GM12878 (cell line): ENCODE data around the gene ERCC4. TPM values are rescaled to one million over a fixed set of nuclear protein-coding genes. Genes with fewer than 3 reads are reported as not detected.

ENCODE experiments used
- ATAC-seq: fragments of 200-7000 bp; cut with Tn5 transposase; 3 replicates; pipeline ENCODE4 v1.9.1; 2020; ENCODE audit warnings: mild to moderate bottlenecking, moderate library complexity
- BruUV-seq: library from RNA; stranded (reverse); fragments of 400-500 nt; replicated peaks from 2 replicates; lab custom pipeline; 2021; lab: Mats Ljungman, UMichigan
- CTCF ChIA-PET: fragments of 300-600 bp; sonication (Branson Sonifier 250); formaldehyde crosslinking; extraction: SDS; loops from one replicate; lab custom pipeline; 2021; ENCODE audit warnings: inconsistent platforms; lab: Yijun Ruan, JAX
- POLR2A ChIA-PET: fragments of 350-600 bp; formaldehyde crosslinking; extraction: SDS; loops from one replicate; lab custom pipeline; 2021; ENCODE audit warnings: inconsistent platforms; lab: Charles Lee
- RAD21 ChIA-PET: fragments of 300-600 bp; sonication (Branson Sonifier 250); formaldehyde crosslinking; loops from one replicate; lab custom pipeline; 2023; ENCODE audit warnings: antibody characterized with exemption; ENCODE audit not compliant: unreplicated experiment; lab: Charles Lee
- SMC1A ChIA-PET: fragments of 300-600 bp; sonication (Branson Sonifier 250); formaldehyde crosslinking; loops from one replicate; lab custom pipeline; 2023; ENCODE audit not compliant: unreplicated experiment, uncharacterized antibody; lab: Charles Lee
- DNase-seq: peaks from one replicate; pipeline ENCODE4 v3.0.0-alpha.2; 2011; ENCODE audit warnings: low read depth, low spot score
- FAIRE-seq: peaks from 3 replicates; lab custom pipeline; 2011; peaks lifted over from hg19 to GRCh38; lab: Jason Lieb, UNC
- H2AFZ ChIP-seq: 2 replicates; pipeline ENCODE4 v1.6.0; 2011; ENCODE audit warnings: low read depth, low read length, control low read depth; ENCODE audit not compliant: control insufficient read depth
- H3K27ac ChIP-seq: 2 replicates; pipeline ENCODE4 v1.5.1; 2011; ENCODE audit warnings: control low read depth; ENCODE audit not compliant: control insufficient read depth, insufficient read depth
- H3K27me3 ChIP-seq, 2 experiments: replicated peaks in 1 of 2; 2 replicates each; pipeline versions ENCODE4 v1.6.0 to v1.6.1; 2011; ENCODE audit warnings: low read length in 1 of 2; ENCODE audit not compliant: control insufficient read depth in 2 of 2, insufficient read depth in 2 of 2
- H3K36me3 ChIP-seq, 2 experiments: 2 replicates each; pipeline ENCODE4 v1.5.1; 2011; ENCODE audit warnings: low read length in 1 of 2; ENCODE audit not compliant: control insufficient read depth in 2 of 2, insufficient read depth in 2 of 2
- H3K4me1 ChIP-seq: 2 replicates; pipeline ENCODE4 v1.6.1; 2011; ENCODE audit warnings: mild to moderate bottlenecking, low read length, moderate library complexity, mixed read lengths; ENCODE audit not compliant: control insufficient read depth, insufficient read depth
- H3K4me2 ChIP-seq: 2 replicates; pipeline ENCODE4 v1.6.0; 2011; ENCODE audit warnings: control low read depth; ENCODE audit not compliant: control insufficient read depth, insufficient read depth
- H3K4me3 ChIP-seq: fragments of 200-600 bp; sonication (generic); 2 replicates; pipeline ENCODE4 v1.5.1; 2016
- H3K79me2 ChIP-seq: 2 replicates; pipeline ENCODE4 v1.6.0; 2011; ENCODE audit warnings: low read length; ENCODE audit not compliant: control insufficient read depth, insufficient read depth
- H3K9ac ChIP-seq: 2 replicates; pipeline ENCODE4 v1.8.0; 2011; ENCODE audit warnings: low read length, control low read depth, mixed read lengths; ENCODE audit not compliant: control insufficient read depth, insufficient read depth
- H3K9me3 ChIP-seq: replicated peaks from 3 replicates; pipeline ENCODE4 v1.5.1; 2011; ENCODE audit warnings: mild to moderate bottlenecking, low read length; ENCODE audit not compliant: control insufficient read depth, insufficient read depth
- H4K20me1 ChIP-seq: 2 replicates; pipeline ENCODE4 v1.6.0; 2011; ENCODE audit not compliant: control insufficient read depth, insufficient read depth
- CTCF ChIP-seq, 3 experiments: IDR thresholded peaks in 2 of 3; conservative IDR thresholded peaks in 1 of 3; 2 replicates each; pipeline ENCODE4 v1.5.1; 2011; ENCODE audit warnings: low read depth in 3 of 3, low read length in 3 of 3, mild to moderate bottlenecking in 3 of 3, control low read depth in 2 of 3, moderate library complexity in 2 of 3, inconsistent platforms in 1 of 3, mixed read lengths in 1 of 3; ENCODE audit not compliant: control insufficient read depth in 2 of 3, insufficient read depth in 1 of 3; ENCODE audit errors: extremely low read depth in 1 of 3
- HSF1 ChIP-seq: fragments of 150-350 bp; IDR thresholded peaks from 2 replicates; pipeline ENCODE4 v1.6.1; 2014; ENCODE audit warnings: mild to moderate bottlenecking, low read depth, low read length
- LARP7 ChIP-seq: fragments of 450-650 bp; IDR thresholded peaks from 2 replicates; pipeline ENCODE4 v1.6.1; 2017; ENCODE audit warnings: mild to moderate bottlenecking
- RELB ChIP-seq: fragments of 450-650 bp; IDR thresholded peaks from 2 replicates; pipeline ENCODE4 v1.6.1; 2017; ENCODE audit warnings: low read depth, mild to moderate bottlenecking, moderate library complexity
- RFX5 ChIP-seq: IDR thresholded peaks from 2 replicates; pipeline ENCODE4 v1.6.1; 2011; ENCODE audit warnings: low read depth, low read length, improper control_type of control experiment
- SUZ12 ChIP-seq: fragments of 200-600 bp; sonication (generic); IDR thresholded peaks from one replicate; pipeline ENCODE4 v1.6.1; 2018; ENCODE audit warnings: antibody characterized with exemption, mild to moderate bottlenecking; ENCODE audit not compliant: unreplicated experiment
- USF1 ChIP-seq: IDR thresholded peaks from 2 replicates; pipeline ENCODE4 v1.6.1; 2011; ENCODE audit warnings: borderline replicate concordance, low read depth, mild to moderate bottlenecking, moderate library complexity, mixed read lengths, low read length; ENCODE audit not compliant: insufficient read depth; ENCODE audit errors: extremely low read length
- ZBTB4 ChIP-seq: fragments of 450-650 bp; formaldehyde crosslinking; IDR thresholded peaks from 2 replicates; pipeline ENCODE4 v1.4.0; 2022; ENCODE audit warnings: mild to moderate bottlenecking, moderate library complexity
- WGBS: methylation state at CpG from one replicate; pipeline ENCODE4 v1.1.6; 2016; ENCODE audit warnings: low lambda C conversion rate; ENCODE audit not compliant: insufficient replicate concordance, insufficient coverage; ENCODE audit errors: missing lambda C conversion rate; 5-methylcytosine and 5-hydroxymethylcytosine counted together
- in situ Hi-C: fragments of 300-500 bp; cut with MboI; formaldehyde crosslinking; loops from 9 replicates; pipeline ENCODE4 v1.14.3; 2018; ENCODE audit warnings: mixed read lengths
- intact Hi-C: fragments of 100-400 bp; cut with micrococcal nuclease; formaldehyde crosslinking; loops from one replicate; pipeline ENCODE4 v1.14.2; 2022; ENCODE audit not compliant: unreplicated experiment
- polyA plus RNA-seq, 11 experiments: library from polyadenylated mRNA; depleted of rRNA in 4 of 11; unstranded in 6 of 11; stranded (reverse) in 5 of 11; fragments of >200 nt; fragmentation: Nextera tagmentation in 4 of 11; fragmentation: Illumina TruSeq in 1 of 11; extraction: Ambion mirVana in 4 of 11; extraction: Trizol in 1 of 11; gene quantifications; 1 replicate in 1 of 11; 2 replicates in 10 of 11; pipeline versions ENCODE4 v1.2.1 to v1.2.3, GENCODE V29; 2011 to 2016; ENCODE audit warnings: inconsistent platforms in 2 of 11, missing spikeins in 2 of 11, low read depth in 1 of 11
- total RNA-seq, 4 experiments: library from RNA; depleted of rRNA in 3 of 4; stranded (reverse); fragments of >200 nt in 3 of 4; fragmentation: Illumina TruSeq in 1 of 4; extraction: Trizol in 1 of 4; gene quantifications; 2 replicates each; pipeline versions ENCODE4 v1.2.1 to v1.2.3, GENCODE V29; 2013 to 2021
- TF ChIP-seq, protein P1 (sequence below): fragments of 450-650 bp; formaldehyde crosslinking; IDR thresholded peaks from 2 replicates; pipeline ENCODE4 v1.5.0; 2022; ENCODE audit warnings: mild to moderate bottlenecking, missing genetic modification characterization

ERCC4 gene
- total and polyA plus RNA-seq, 10 of the 15 experiments (the other 5 are each of a cell fraction or from before 2014, with no cell fraction given), result 4.7 to 24.6 (median 8.9) TPM

GRCh38 chr16:13926464-13926863 is 6.5 kb downstream of the ERCC4 start:
- Histone ChIP-seq H3K9ac (no peak overlapping the region), H3K27ac (no peak overlapping the region), H3K9me3 (no peaks in the 10 kb centered on the region), H3K79me2 (no peaks in the 10 kb centered on the region; the same call in 1 of the 2 replicates), H3K4me3 (no peak overlapping the region), H2AFZ (no peak overlapping the region), H4K20me1 (no peaks in the 10 kb centered on the region), H3K27me3 (no peaks in the 10 kb centered on the region), H3K36me3 (peaks cover 0 to 5% of the 10 kb centered on the region in 2 experiments; a peak in 1 of 4 replicates), H3K4me2 (no peak overlapping the region), H3K4me1 (no peaks in the 10 kb centered on the region)
- WGBS, result 99% methylated on average over 4 of the region's 4 CpGs
- no peak for DNase-seq
- no peak for ATAC-seq
- FAIRE-seq, result no peak
- POLR2A ChIA-PET, result interaction anchor here (0.5 kb wide), 1 partner anchor 615 kb away, joined by 4 read pairs; no protein-coding TSS in a partner anchor
- CTCF ChIA-PET, result interaction anchor here (1.2 to 1.6 kb wide), 2 partner anchors 42 to 359 kb away, joined by 3 read pairs; no protein-coding TSS in a partner anchor
- RAD21 ChIA-PET, result interaction anchor here (0.8 kb wide), 1 partner anchor 23 kb away, joined by 4 read pairs; no protein-coding TSS in a partner anchor
- SMC1A ChIA-PET, result interaction anchor here (0.7 kb wide), 1 partner anchor 72 kb away, joined by 3 read pairs; no protein-coding TSS in a partner anchor
- no TSS peak for BruUV-seq
- in situ Hi-C loops (no loop called here), intact Hi-C loops (no loop called here)
- TF ChIP-seq ZBTB4 (CRISPR knock-in tag) (no peak), RFX5 (no peak), CTCF (IDR thresholded peaks at IDR 0.05 in 2 of 3, conservative IDR thresholded peaks at IDR 0.05 in 1 of 3; ENCODE audit: control insufficient read depth in 2 of 3, extremely low read depth in 1 of 3, insufficient read depth in 1 of 3, low read depth in 3 of 3, low read length in 3 of 3) (no peak), SUZ12 (no peak), LARP7 (no peak), HSF1 (no peak), RELB (no peak), USF1 (no peak)
- TF ChIP-seq, protein P1, sequence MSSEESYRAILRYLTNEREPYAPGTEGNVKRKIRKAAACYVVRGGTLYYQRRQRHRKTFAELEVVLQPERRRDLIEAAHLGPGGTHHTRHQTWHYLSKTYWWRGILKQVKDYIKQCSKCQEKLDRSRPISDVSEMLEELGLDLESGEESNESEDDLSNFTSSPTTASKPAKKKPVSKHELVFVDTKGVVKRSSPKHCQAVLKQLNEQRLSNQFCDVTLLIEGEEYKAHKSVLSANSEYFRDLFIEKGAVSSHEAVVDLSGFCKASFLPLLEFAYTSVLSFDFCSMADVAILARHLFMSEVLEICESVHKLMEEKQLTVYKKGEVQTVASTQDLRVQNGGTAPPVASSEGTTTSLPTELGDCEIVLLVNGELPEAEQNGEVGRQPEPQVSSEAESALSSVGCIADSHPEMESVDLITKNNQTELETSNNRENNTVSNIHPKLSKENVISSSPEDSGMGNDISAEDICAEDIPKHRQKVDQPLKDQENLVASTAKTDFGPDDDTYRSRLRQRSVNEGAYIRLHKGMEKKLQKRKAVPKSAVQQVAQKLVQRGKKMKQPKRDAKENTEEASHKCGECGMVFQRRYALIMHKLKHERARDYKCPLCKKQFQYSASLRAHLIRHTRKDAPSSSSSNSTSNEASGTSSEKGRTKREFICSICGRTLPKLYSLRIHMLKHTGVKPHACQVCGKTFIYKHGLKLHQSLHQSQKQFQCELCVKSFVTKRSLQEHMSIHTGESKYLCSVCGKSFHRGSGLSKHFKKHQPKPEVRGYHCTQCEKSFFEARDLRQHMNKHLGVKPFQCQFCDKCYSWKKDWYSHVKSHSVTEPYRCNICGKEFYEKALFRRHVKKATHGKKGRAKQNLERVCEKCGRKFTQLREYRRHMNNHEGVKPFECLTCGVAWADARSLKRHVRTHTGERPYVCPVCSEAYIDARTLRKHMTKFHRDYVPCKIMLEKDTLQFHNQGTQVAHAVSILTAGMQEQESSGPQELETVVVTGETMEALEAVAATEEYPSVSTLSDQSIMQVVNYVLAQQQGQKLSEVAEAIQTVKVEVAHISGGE, result no peak
